GM12892 (cell line): ENCODE results near the gene LCN12.

Experiments
- POLR2A ChIP-seq: IDR thresholded peaks from 2 replicates; pipeline ENCODE4 v1.6.1; 2011; ENCODE audit warnings: low read depth, low read length, control low read depth
- POLR2AphosphoS5 ChIP-seq: IDR thresholded peaks from 2 replicates; pipeline ENCODE4 v1.6.1; 2011; ENCODE audit warnings: low read depth, low read length, control low read depth
- TAF1 ChIP-seq: IDR thresholded peaks from 2 replicates; pipeline ENCODE4 v1.6.1; 2011; ENCODE audit warnings: low read depth, mild to moderate bottlenecking, control low read depth, low read length, borderline replicate concordance

GRCh38 chr9:136916330-136917184 is 35.5 kb upstream of the LCN12 start:
- TF ChIP-seq POLR2AphosphoS5 = no peak
- TF ChIP-seq POLR2A = no peak
- no peak for TF ChIP-seq TAF1
